Vagina (tissue), 2 donors: ENCODE measurements around the gene SLC15A1.

Experiments used
- POLR2A ChIP-seq, 2 donors: fragments of 450-650 bp; IDR thresholded peaks; one replicate each; pipeline ENCODE4 v1.6.1; 2017; ENCODE audit warnings: antibody characterized with exemption in 2 of 2, mild to moderate bottlenecking in 2 of 2, moderate library complexity in 2 of 2
- TF ChIP-seq, protein P1 (sequence below), 3 experiments: fragments of 450-650 bp in 2 of 3; fragments of 200-600 bp in 1 of 3; sonication (generic) in 1 of 3; IDR thresholded peaks; one replicate each; pipeline ENCODE4 v1.5.1; 2017 to 2019; ENCODE audit warnings: antibody characterized with exemption in 3 of 3, mild to moderate bottlenecking in 2 of 3, moderate library complexity in 2 of 3

DNA sequence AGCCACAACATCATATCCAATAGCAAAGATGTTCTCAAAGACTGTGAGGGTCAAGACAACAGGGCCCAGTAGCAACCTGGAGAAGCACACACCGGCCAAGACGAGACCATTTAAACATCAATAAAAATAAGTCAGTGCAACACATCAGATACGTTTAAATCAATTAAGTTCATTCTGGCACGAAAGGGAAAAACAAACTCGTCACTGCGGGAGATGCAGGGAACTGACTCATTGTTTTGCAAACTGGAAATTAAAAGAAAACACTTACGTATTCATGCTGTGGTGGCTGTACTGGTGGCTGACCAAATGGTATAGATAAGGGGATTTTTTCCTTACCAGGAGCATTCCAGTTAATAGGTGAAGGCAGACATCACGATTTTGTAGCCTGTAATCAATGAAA lies 26.3 kb upstream of the SLC15A1 start:
- TF ChIP-seq POLR2A (IDR thresholded peaks at IDR 0.05), result no peak
- TF ChIP-seq, protein P1, sequence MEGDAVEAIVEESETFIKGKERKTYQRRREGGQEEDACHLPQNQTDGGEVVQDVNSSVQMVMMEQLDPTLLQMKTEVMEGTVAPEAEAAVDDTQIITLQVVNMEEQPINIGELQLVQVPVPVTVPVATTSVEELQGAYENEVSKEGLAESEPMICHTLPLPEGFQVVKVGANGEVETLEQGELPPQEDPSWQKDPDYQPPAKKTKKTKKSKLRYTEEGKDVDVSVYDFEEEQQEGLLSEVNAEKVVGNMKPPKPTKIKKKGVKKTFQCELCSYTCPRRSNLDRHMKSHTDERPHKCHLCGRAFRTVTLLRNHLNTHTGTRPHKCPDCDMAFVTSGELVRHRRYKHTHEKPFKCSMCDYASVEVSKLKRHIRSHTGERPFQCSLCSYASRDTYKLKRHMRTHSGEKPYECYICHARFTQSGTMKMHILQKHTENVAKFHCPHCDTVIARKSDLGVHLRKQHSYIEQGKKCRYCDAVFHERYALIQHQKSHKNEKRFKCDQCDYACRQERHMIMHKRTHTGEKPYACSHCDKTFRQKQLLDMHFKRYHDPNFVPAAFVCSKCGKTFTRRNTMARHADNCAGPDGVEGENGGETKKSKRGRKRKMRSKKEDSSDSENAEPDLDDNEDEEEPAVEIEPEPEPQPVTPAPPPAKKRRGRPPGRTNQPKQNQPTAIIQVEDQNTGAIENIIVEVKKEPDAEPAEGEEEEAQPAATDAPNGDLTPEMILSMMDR (IDR thresholded peaks at IDR 0.05), result no peak
